Trophoblast cell (in vitro differentiated cells and primary cell): ENCODE results near the gene GJD2.

ENCODE experiments used
- DNase-seq, 2 donors: peaks; one replicate each; pipeline ENCODE4 v3.0.0-alpha.2; 2016
- H2AFZ ChIP-seq: 2 replicates; pipeline ENCODE4 v1.6.1; 2013; ENCODE audit warnings: low read length, moderate library complexity, mild to moderate bottlenecking; ENCODE audit not compliant: insufficient read depth, poor library complexity
- H2AK5ac ChIP-seq: 2 replicates; pipeline ENCODE4 v1.6.1; 2013; ENCODE audit warnings: mild to moderate bottlenecking, low read length
- H2BK120ac ChIP-seq: 2 replicates; pipeline ENCODE4 v1.6.1; 2013; ENCODE audit warnings: low read length, mild to moderate bottlenecking, moderate library complexity; ENCODE audit not compliant: insufficient read depth, poor library complexity
- H2BK12ac ChIP-seq: 2 replicates; pipeline ENCODE4 v1.6.1; 2013; ENCODE audit warnings: mild to moderate bottlenecking, low read length, moderate library complexity
- H2BK5ac ChIP-seq: 2 replicates; pipeline ENCODE4 v1.6.1; 2013; ENCODE audit warnings: low read length, low read depth, moderate library complexity, mild to moderate bottlenecking; ENCODE audit not compliant: poor library complexity
- H3K14ac ChIP-seq: 2 replicates; pipeline ENCODE4 v1.6.1; 2013; ENCODE audit warnings: mild to moderate bottlenecking, low read length
- H3K18ac ChIP-seq: 2 replicates; pipeline ENCODE4 v1.6.1; 2013; ENCODE audit warnings: mild to moderate bottlenecking, low read length
- H3K23ac ChIP-seq: 2 replicates; pipeline ENCODE4 v1.6.1; 2013; ENCODE audit warnings: low read length
- H3K27ac ChIP-seq: 2 replicates; pipeline ENCODE4 v1.5.1; 2013; ENCODE audit warnings: low read depth, mild to moderate bottlenecking, inconsistent platforms, low read length, moderate library complexity
- H3K27me3 ChIP-seq: 2 replicates; pipeline ENCODE4 v1.6.1; 2013; ENCODE audit warnings: inconsistent platforms, mild to moderate bottlenecking, low read length, moderate library complexity; ENCODE audit not compliant: insufficient read depth
- H3K36me3 ChIP-seq, 2 experiments: 1 replicate in 1 of 2; 2 replicates in 1 of 2; pipeline ENCODE4 v1.6.1; 2013; ENCODE audit warnings: low read length in 2 of 2, mild to moderate bottlenecking in 2 of 2, moderate library complexity in 1 of 2; ENCODE audit not compliant: insufficient read depth in 2 of 2, control insufficient read depth in 1 of 2
- H3K4ac ChIP-seq: 2 replicates; pipeline ENCODE4 v1.6.1; 2013; ENCODE audit warnings: low read depth, mild to moderate bottlenecking, low read length, moderate library complexity
- H3K4me1 ChIP-seq, 2 experiments: 1 replicate in 1 of 2; 2 replicates in 1 of 2; pipeline ENCODE4 v1.6.1; 2013; ENCODE audit warnings: low read length in 2 of 2, mild to moderate bottlenecking in 2 of 2, moderate library complexity in 1 of 2; ENCODE audit not compliant: insufficient read depth in 2 of 2, control insufficient read depth in 1 of 2
- H3K4me2 ChIP-seq: 2 replicates; pipeline ENCODE4 v1.6.1; 2013; ENCODE audit warnings: inconsistent platforms, mild to moderate bottlenecking, low read length, moderate library complexity
- H3K4me3 ChIP-seq: 2 replicates; pipeline ENCODE4 v1.5.1; 2013; ENCODE audit warnings: mild to moderate bottlenecking, low read depth, low read length, inconsistent platforms
- H3K79me1 ChIP-seq: one replicate; pipeline ENCODE4 v1.6.1; 2013; ENCODE audit warnings: low read length
- H3K79me2 ChIP-seq: 2 replicates; pipeline ENCODE4 v1.6.1; 2013; ENCODE audit warnings: low read length, mild to moderate bottlenecking; ENCODE audit not compliant: control insufficient read depth, insufficient read depth, poor library complexity
- H3K9ac ChIP-seq: 2 replicates; pipeline ENCODE4 v1.6.1; 2013; ENCODE audit warnings: mild to moderate bottlenecking, low read length
- H3K9me3 ChIP-seq: 2 replicates; pipeline ENCODE4 v1.6.1; 2013; ENCODE audit warnings: low read depth, mild to moderate bottlenecking, control low read depth, inconsistent platforms, low read length; ENCODE audit not compliant: insufficient read depth
- H4K12ac ChIP-seq: 2 replicates; pipeline ENCODE4 v1.6.1; 2013; ENCODE audit warnings: low read depth, mild to moderate bottlenecking, low read length, moderate library complexity
- H4K8ac ChIP-seq: 2 replicates; pipeline ENCODE4 v1.6.1; 2013; ENCODE audit warnings: low read depth, mild to moderate bottlenecking, low read length, moderate library complexity
- H4K91ac ChIP-seq: one replicate; pipeline ENCODE4 v1.6.1; 2013; ENCODE audit warnings: low read depth, mild to moderate bottlenecking, low read length, moderate library complexity
- WGBS: extraction: QIAGEN DNeasy Blood & Tissue Kit; methylation state at CpG from one replicate; pipeline ENCODE4 v1.1.7; 2013; ENCODE audit warnings: missing lambda C conversion rate; ENCODE audit not compliant: insufficient read length, insufficient coverage; ENCODE audit errors: extremely low coverage; 5-methylcytosine and 5-hydroxymethylcytosine counted together

The GJD2 gene

GRCh38 chr15:34729886-34730285 is 24.9 kb downstream of the GJD2 start:
- Histone ChIP-seq H3K79me2 (no peaks in the 10 kb centered on the region), H2BK5ac (no peak overlapping the region), H3K18ac (no peak overlapping the region), H2AFZ (no peak overlapping the region), H3K9ac (no peak overlapping the region), H3K27me3 (no peaks in the 10 kb centered on the region), H3K4me1 (peaks cover 5 to 12% of the 10 kb centered on the region in 2 experiments), H3K14ac (no peak overlapping the region), H3K9me3 (no peaks in the 10 kb centered on the region), H2BK12ac (no peak overlapping the region), H3K4me3 (no peak overlapping the region), H4K91ac (no peak overlapping the region), H3K4ac (no peak overlapping the region), H3K36me3 (no peaks in the 10 kb centered on the region), H3K27ac (no peak overlapping the region), H2AK5ac (no peak overlapping the region), H3K23ac (no peak overlapping the region), H3K79me1 (peaks cover 12% of the 10 kb centered on the region), H2BK120ac (no peak overlapping the region), H4K12ac (no peak overlapping the region), H4K8ac (no peak overlapping the region), H3K4me2 (no peak overlapping the region)
- WGBS = no CpG with 5 or more reads among the region's 1 CpG
- no peak for DNase-seq

DNA sequence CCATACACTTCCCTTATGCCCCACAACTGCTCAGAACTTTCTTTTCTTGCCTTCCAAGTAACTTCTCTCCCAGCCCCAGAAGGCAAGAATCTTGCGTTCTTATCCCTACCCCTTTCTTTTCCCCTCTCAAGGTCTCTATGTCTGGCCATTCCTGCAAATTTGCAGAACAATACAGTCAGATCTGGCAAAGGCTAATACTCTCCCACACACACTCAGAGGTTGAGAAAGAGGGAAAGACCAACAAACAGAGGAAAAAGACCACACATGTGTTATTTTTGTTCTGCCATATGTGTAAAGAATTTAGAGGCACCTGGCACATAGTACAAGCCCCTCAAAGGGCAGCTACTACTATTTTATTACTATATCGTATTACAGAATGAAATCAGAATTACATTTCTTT is 25.7 kb downstream of the GJD2 start:
- Histone ChIP-seq H3K27ac (no peak overlapping the region), H3K27me3 (no peaks in the 10 kb centered on the region)
- no CpG with 5 or more reads among the region's 2 CpGs for WGBS

DNA sequence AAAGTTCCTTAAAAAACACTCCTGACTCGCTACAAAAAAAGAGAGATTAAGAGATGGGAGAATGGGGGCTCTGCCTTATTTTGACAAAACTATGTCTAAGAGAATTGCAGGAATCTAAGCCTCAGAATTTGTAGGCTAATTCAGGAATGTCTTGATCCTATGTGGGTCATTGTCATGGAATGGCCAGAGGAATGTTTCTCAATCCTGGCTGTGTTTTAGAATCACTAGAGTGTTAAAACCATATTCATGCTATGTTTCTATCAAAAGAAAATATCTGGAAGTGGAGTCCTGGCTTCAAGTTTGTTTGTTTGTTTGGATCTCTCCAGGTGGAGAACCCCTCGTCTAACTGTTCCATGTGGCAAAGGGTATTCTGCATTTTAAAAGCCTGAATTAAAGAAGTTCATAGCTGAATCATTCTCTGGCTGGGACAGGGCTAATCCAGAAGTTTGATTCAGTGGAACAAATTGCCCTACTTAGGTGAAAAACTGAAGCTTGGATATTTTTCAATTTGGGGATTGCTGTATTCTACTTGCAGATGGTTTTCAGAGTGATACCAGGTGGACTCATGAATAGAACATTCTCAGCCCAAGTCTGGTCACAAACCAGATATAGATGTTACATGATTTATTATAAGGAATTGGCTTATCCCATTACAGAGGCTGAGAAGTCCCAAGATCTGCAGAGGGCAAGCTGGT is 28.2 kb downstream of the GJD2 start:
- no peak overlapping the region for H3K18ac ChIP-seq
- peak overlapping the region; percentile 26 for H3K27ac ChIP-seq
- peaks cover 21% of the 10 kb centered on the region for H3K79me1 ChIP-seq
- H3K9me3 ChIP-seq = no peaks in the 10 kb centered on the region
- no peak overlapping the region for H3K9ac ChIP-seq
- H3K14ac ChIP-seq = no peak overlapping the region
- no peak overlapping the region for H3K4me2 ChIP-seq
- peaks cover 10 to 12% of the 10 kb centered on the region in 2 experiments for H3K4me1 ChIP-seq
- H2BK120ac ChIP-seq = peak overlapping the region; percentile 5
- no peak overlapping the region for H3K4me3 ChIP-seq
- no peaks in the 10 kb centered on the region for H3K79me2 ChIP-seq
- no peaks in the 10 kb centered on the region for H3K36me3 ChIP-seq
- no peak overlapping the region for H4K12ac ChIP-seq
- no peak overlapping the region for H4K8ac ChIP-seq
- H2BK5ac ChIP-seq = peak overlapping the region; percentile 27
- peak overlapping the region; percentile 39 for H4K91ac ChIP-seq
- H2AFZ ChIP-seq = no peak overlapping the region
- WGBS = no CpG with 5 or more reads among the region's 2 CpGs
- no peak overlapping the region for H3K4ac ChIP-seq
- DNase-seq = peak; percentile 7 to 86
- no peaks in the 10 kb centered on the region for H3K27me3 ChIP-seq
- H3K23ac ChIP-seq = no peak overlapping the region
- no peak overlapping the region for H2BK12ac ChIP-seq
- H2AK5ac ChIP-seq = no peak overlapping the region

More for the DNA sequence above, 25.7 kb downstream of the GJD2 start:
- Histone ChIP-seq H3K36me3 (no peaks in the 10 kb centered on the region), H3K23ac (no peak overlapping the region), H4K91ac (no peak overlapping the region), H3K79me2 (no peaks in the 10 kb centered on the region), H3K4ac (no peak overlapping the region), H2AK5ac (no peak overlapping the region), H4K12ac (no peak overlapping the region), H3K4me2 (no peak overlapping the region), H4K8ac (no peak overlapping the region), H2AFZ (no peak overlapping the region), H3K14ac (no peak overlapping the region), H3K4me3 (no peak overlapping the region), H3K4me1 (peaks cover 5 to 12% of the 10 kb centered on the region in 2 experiments), H2BK12ac (no peak overlapping the region), H3K18ac (no peak overlapping the region), H2BK120ac (no peak overlapping the region), H3K9ac (no peak overlapping the region), H2BK5ac (no peak overlapping the region), H3K79me1 (peaks cover 14% of the 10 kb centered on the region), H3K9me3 (no peaks in the 10 kb centered on the region)
- no peak for DNase-seq

- Histone ChIP-seq H2BK120ac (no peak overlapping the region), H3K27ac (no peak overlapping the region), H4K8ac (no peak overlapping the region), H4K12ac (no peak overlapping the region), H3K27me3 (no peaks in the 10 kb centered on the region), H3K4me3 (no peak overlapping the region), H3K18ac (no peak overlapping the region), H3K4ac (no peak overlapping the region), H3K79me2 (no peaks in the 10 kb centered on the region), H2AK5ac (no peak overlapping the region), H3K79me1 (peaks cover 21% of the 10 kb centered on the region), H3K4me2 (no peak overlapping the region), H3K4me1 (peaks cover 10 to 12% of the 10 kb centered on the region in 2 experiments), H2BK12ac (peak overlapping the region; percentile 51), H3K36me3 (no peaks in the 10 kb centered on the region), H3K14ac (no peak overlapping the region), H2BK5ac (peak overlapping the region; percentile 21), H3K23ac (no peak overlapping the region), H3K9ac (no peak overlapping the region), H3K9me3 (no peaks in the 10 kb centered on the region), H4K91ac (peak overlapping the region; percentile 39), H2AFZ (no peak overlapping the region)
- no CpG with 5 or more reads among the region's 2 CpGs for WGBS
- peak in 1 of 2 donors; percentile 55 for DNase-seq
Observed at GRCh38 chr15:34725556-34725955, 29.2 kb downstream of the GJD2 start.
